IMR-90 (cell line): ENCODE measurements around the gene RIF1. TPM values are rescaled to one million over a fixed set of nuclear protein-coding genes. Genes with fewer than 3 reads are reported as not detected.

Source experiments
- ATAC-seq: fragments of 200-7000 bp; cut with Tn5 transposase; 2 replicates; pipeline ENCODE4 v1.9.1; 2020; ENCODE audit warnings: low read depth, mild to moderate bottlenecking, moderate library complexity
- BruUV-seq: library from RNA; stranded (reverse); fragments of 400-500 nt; replicated peaks from 2 replicates; lab custom pipeline; 2021; lab: Mats Ljungman, UMichigan
- CTCF ChIA-PET: fragments of 300-600 bp; formaldehyde crosslinking; extraction: SDS; loops from one replicate; lab custom pipeline; 2021; ENCODE audit warnings: antibody characterized with exemption; lab: Yijun Ruan, JAX
- POLR2A ChIA-PET: fragments of 300-600 bp; sonication (Branson Sonifier 250); formaldehyde crosslinking; loops from one replicate; lab custom pipeline; 2022; ENCODE audit warnings: antibody characterized with exemption; ENCODE audit not compliant: unreplicated experiment; lab: Charles Lee
- DNase-seq: peaks from one replicate; pipeline ENCODE4 v3.0.0; 2013
- H2AFZ ChIP-seq: replicated peaks from 2 replicates; pipeline ENCODE3; 2013; ENCODE audit warnings: low read length, mild to moderate bottlenecking; ENCODE audit not compliant: poor library complexity
- H2AK5ac ChIP-seq: 2 replicates; pipeline ENCODE4 v1.6.1; 2013; ENCODE audit warnings: low read depth, low read length, inconsistent platforms
- H2AK9ac ChIP-seq: replicated peaks from 2 replicates; pipeline ENCODE3; 2013; ENCODE audit warnings: mild to moderate bottlenecking, low read depth, low read length, moderate library complexity; ENCODE audit not compliant: poor library complexity
- H2BK120ac ChIP-seq: 2 replicates; pipeline ENCODE4 v1.6.1; 2013; ENCODE audit warnings: low read depth, low read length, inconsistent platforms
- H2BK15ac ChIP-seq: 3 replicates; pipeline ENCODE4 v1.6.1; 2013; ENCODE audit warnings: low read depth, low read length, inconsistent platforms
- H2BK20ac ChIP-seq: 2 replicates; pipeline ENCODE4 v1.6.1; 2013; ENCODE audit warnings: low read depth, mild to moderate bottlenecking, inconsistent platforms, low read length, moderate library complexity
- H2BK5ac ChIP-seq: 2 replicates; pipeline ENCODE4 v1.6.1; 2013; ENCODE audit warnings: mild to moderate bottlenecking, low read depth, low read length, inconsistent platforms; ENCODE audit not compliant: poor library complexity, severe bottlenecking
- H3K14ac ChIP-seq: replicated peaks from 2 replicates; pipeline ENCODE4 v1.6.1; 2013; ENCODE audit warnings: low read depth, low read length, inconsistent platforms
- H3K18ac ChIP-seq: 2 replicates; pipeline ENCODE4 v1.6.1; 2013; ENCODE audit warnings: low read depth, low read length, control low read depth
- H3K23ac ChIP-seq: 2 replicates; pipeline ENCODE4 v1.6.1; 2013; ENCODE audit warnings: low read depth, low read length, inconsistent platforms
- H3K27ac ChIP-seq: 2 replicates; pipeline ENCODE4 v1.5.1; 2013; ENCODE audit warnings: mild to moderate bottlenecking, control low read depth, low read length; ENCODE audit not compliant: insufficient read depth
- H3K27me3 ChIP-seq: 2 replicates; pipeline ENCODE4 v1.6.1; 2013; ENCODE audit warnings: low read length; ENCODE audit not compliant: control insufficient read depth, insufficient read depth
- H3K36me3 ChIP-seq: 2 replicates; pipeline ENCODE4 v1.6.1; 2013; ENCODE audit warnings: low read length, mixed read lengths; ENCODE audit not compliant: control insufficient read depth, insufficient read depth
- H3K4ac ChIP-seq: 2 replicates; pipeline ENCODE4 v1.6.1; 2013; ENCODE audit warnings: low read depth, low read length, inconsistent platforms
- H3K4me1 ChIP-seq: 2 replicates; pipeline ENCODE4 v1.6.1; 2013; ENCODE audit warnings: low read length, mixed read lengths; ENCODE audit not compliant: control insufficient read depth, insufficient read depth
- H3K4me2 ChIP-seq: 2 replicates; pipeline ENCODE4 v1.6.1; 2013; ENCODE audit warnings: low read depth, mild to moderate bottlenecking, control low read depth, low read length, moderate library complexity
- H3K4me3 ChIP-seq: 2 replicates; pipeline ENCODE4 v1.5.1; 2013; ENCODE audit warnings: low read depth, mild to moderate bottlenecking, control low read depth, low read length, moderate library complexity; ENCODE audit not compliant: insufficient read depth
- H3K56ac ChIP-seq: 2 replicates; pipeline ENCODE4 v1.6.1; 2013; ENCODE audit warnings: low read length, inconsistent platforms; ENCODE audit not compliant: insufficient read depth; ENCODE audit errors: extremely low read depth
- H3K79me1 ChIP-seq, 2 experiments: 2 replicates each; pipeline ENCODE4 v1.6.1; 2013; ENCODE audit warnings: low read length in 2 of 2, inconsistent platforms in 1 of 2, low read depth in 1 of 2
- H3K9ac ChIP-seq: 2 replicates; pipeline ENCODE4 v1.6.1; 2013; ENCODE audit warnings: low read depth, low read length, control low read depth
- H3K9me1 ChIP-seq: 2 replicates; pipeline ENCODE4 v1.6.1; 2013; ENCODE audit warnings: low read length, inconsistent platforms; ENCODE audit not compliant: insufficient read depth
- H3K9me3 ChIP-seq: 2 replicates; pipeline ENCODE4 v1.6.1; 2013; ENCODE audit warnings: low read length; ENCODE audit not compliant: control insufficient read depth, insufficient read depth
- H4K20me1 ChIP-seq: 2 replicates; pipeline ENCODE4 v1.6.1; 2013; ENCODE audit warnings: low read length, inconsistent platforms; ENCODE audit not compliant: insufficient read depth
- H4K5ac ChIP-seq: 2 replicates; pipeline ENCODE4 v1.6.1; 2013; ENCODE audit warnings: mild to moderate bottlenecking, low read depth, low read length, control low read depth
- H4K8ac ChIP-seq, 2 experiments: 2 replicates each; pipeline ENCODE4 v1.6.1; 2013; ENCODE audit warnings: low read depth in 2 of 2, low read length in 2 of 2, control low read depth in 1 of 2, inconsistent platforms in 1 of 2
- H4K91ac ChIP-seq: 2 replicates; pipeline ENCODE4 v1.6.1; 2013; ENCODE audit warnings: low read depth, low read length, inconsistent platforms; ENCODE audit not compliant: insufficient read depth
- BHLHE40 ChIP-seq: fragments of 150-350 bp; IDR thresholded peaks from 2 replicates; pipeline ENCODE4 v1.6.1; 2016; ENCODE audit warnings: mild to moderate bottlenecking, low read depth, low read length
- CEBPB ChIP-seq: IDR thresholded peaks from 2 replicates; pipeline ENCODE4 v1.6.1; 2012; ENCODE audit warnings: low read depth, low read length, improper control_type of control experiment
- CHD1 ChIP-seq: IDR thresholded peaks from 2 replicates; pipeline ENCODE4 v1.6.1; 2012; ENCODE audit warnings: low read depth, low read length, improper control_type of control experiment
- CTCF ChIP-seq: conservative IDR thresholded peaks from 2 replicates; pipeline ENCODE4 v1.5.1; 2012; ENCODE audit warnings: mild to moderate bottlenecking, low read depth, low read length, improper control_type of control experiment
- FOS ChIP-seq: fragments of 150-350 bp; IDR thresholded peaks from 2 replicates; pipeline ENCODE4 v1.6.1; 2016; ENCODE audit warnings: low read depth, low read length
- RAD21 ChIP-seq: IDR thresholded peaks from 2 replicates; pipeline ENCODE4 v1.6.1; 2012; ENCODE audit warnings: low read length, improper control_type of control experiment
- RCOR1 ChIP-seq: IDR thresholded peaks from 2 replicates; pipeline ENCODE4 v1.6.1; 2012; ENCODE audit warnings: mild to moderate bottlenecking, low read length, improper control_type of control experiment; ENCODE audit not compliant: insufficient replicate concordance
- RFX5 ChIP-seq: IDR thresholded peaks from 2 replicates; pipeline ENCODE4 v1.8.0; 2012; ENCODE audit warnings: low read depth, mild to moderate bottlenecking, low read length, moderate library complexity
- USF2 ChIP-seq: fragments of 150-350 bp; IDR thresholded peaks from 2 replicates; pipeline ENCODE4 v1.6.1; 2017; ENCODE audit warnings: mild to moderate bottlenecking, antibody characterized with exemption, low read length, low read depth
- WGBS, 2 experiments: methylation state at CpG; one replicate each; pipeline versions ENCODE4 v1.1.5 to v1.1.7; 2013; ENCODE audit warnings: missing lambda C conversion rate in 2 of 2; ENCODE audit not compliant: insufficient read length in 1 of 2; ENCODE audit errors: extremely low coverage in 2 of 2; 5-methylcytosine and 5-hydroxymethylcytosine counted together
- dilution Hi-C: fragments of 300-500 bp; cut with HindIII; formaldehyde crosslinking; loops from one replicate; pipeline ENCODE4 v1.14.3; 2018; ENCODE audit warnings: low sequenced_read_pairs; ENCODE audit not compliant: unreplicated experiment
- in situ Hi-C: fragments of 300-500 bp; cut with MboI; formaldehyde crosslinking; loops from 3 replicates; pipeline ENCODE4 v1.14.3; 2019; ENCODE audit warnings: low sequenced_read_pairs, inconsistent platforms, mixed read lengths
- intact Hi-C: fragments of 100-400 bp; cut with micrococcal nuclease; formaldehyde crosslinking; loops from 2 replicates; pipeline ENCODE4 v1.10.0; 2022
- polyA plus RNA-seq, 3 experiments: library from polyadenylated mRNA; depleted of rRNA; stranded (reverse); fragments of >200 nt; gene quantifications; 2 replicates each; pipeline ENCODE4 v1.2.3, GENCODE V29; 2012; ENCODE audit warnings: low replicate concordance in 1 of 3
- total RNA-seq: library from RNA; depleted of rRNA; stranded (reverse); fragments of >200 nt; gene quantifications from 2 replicates; pipeline ENCODE4 v1.2.3, GENCODE V29; 2012

The RIF1 gene
- total and polyA plus RNA-seq, 2 of the 4 experiments (the other 2 are of a cell fraction) = 4.3 to 43.9 TPM

DNA sequence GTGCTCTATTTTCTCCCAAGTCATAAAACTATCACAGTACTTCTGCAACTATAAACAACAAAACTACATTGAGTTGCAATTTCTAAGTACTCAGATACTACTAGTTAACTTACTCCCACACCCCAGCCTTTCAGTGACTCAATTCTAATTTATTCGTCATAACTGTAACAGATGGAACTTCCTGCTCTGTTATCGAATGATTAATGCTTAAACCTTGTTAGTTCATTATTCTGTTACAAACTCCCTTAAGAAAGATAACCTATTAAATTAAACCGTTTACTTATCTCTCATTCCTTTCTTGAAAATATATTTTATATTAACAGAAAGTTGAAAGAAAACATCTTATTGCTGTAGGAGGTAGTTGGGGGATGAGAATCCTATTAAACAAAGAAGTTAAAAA is 35.3 kb upstream of the RIF1 start:
- Histone ChIP-seq H3K27me3 (no peaks in the 10 kb centered on the region), H4K5ac (peak overlapping the region; percentile 54), H2AK5ac (no peak overlapping the region), H4K91ac (peak overlapping the region; percentile 25; the same call in 1 of the 2 replicates), H2AFZ (no peak overlapping the region), H2BK5ac (peak overlapping the region; percentile 28), H2AK9ac (no peak overlapping the region), H3K79me1 (no peaks in the 10 kb centered on the region), H4K8ac (0 out of 4 replicates have a peak overlapping the region, but pooled peaks of 1 of the 2 experiments have one; percentile 81), H3K9me3 (no peaks in the 10 kb centered on the region), H3K4me1 (peaks cover 2% of the 10 kb centered on the region), H3K18ac (no peak overlapping the region; the same call in 1 of the 2 replicates), H3K56ac (no peak overlapping the region), H3K4me3 (no peak overlapping the region), H2BK15ac (no peak overlapping the region), H3K14ac (no peak overlapping the region), H3K23ac (no peak overlapping the region), H3K4me2 (peak overlapping the region; percentile 60), H3K9ac (no peak overlapping the region), H2BK120ac (no peak overlapping the region; the same call in 1 of the 2 replicates), H3K4ac (peak overlapping the region; percentile 40; the same call in 1 of the 2 replicates), H2BK20ac (peak overlapping the region; percentile 64; the same call in 1 of the 2 replicates), H4K20me1 (no peaks in the 10 kb centered on the region), H3K27ac (peak overlapping the region; percentile 81), H3K36me3 (no peaks in the 10 kb centered on the region), H3K9me1 (no peaks in the 10 kb centered on the region)
- WGBS, 2 experiments = no CpG with 5 or more reads among the region's 3 CpGs
- POLR2A ChIA-PET = no interaction called here
- dilution Hi-C loops = no loop called here
- intact Hi-C loops = no loop called here
- in situ Hi-C loops = no loop called here
- CTCF ChIA-PET = no interaction called here
- DNase-seq (peak; percentile 91), ATAC-seq (peak; percentile 95)
- no TSS peak for BruUV-seq
- 0 out of 2 replicates have a peak, but pooled peaks have one; percentile 8 for TF ChIP-seq BHLHE40
- no peak for TF ChIP-seq RAD21
- TF ChIP-seq CEBPB = no peak
- TF ChIP-seq RFX5 = no peak
- no peak for TF ChIP-seq CHD1
- TF ChIP-seq RCOR1 = no peak
- TF ChIP-seq FOS = peak; percentile 59
- TF ChIP-seq CTCF = no peak
- TF ChIP-seq USF2 = no peak
